Lower leg skin (tissue), 3 donors: Measurements from ENCODE around the gene NCOA1.

Experiments used
- POLR2A ChIP-seq, 2 donors: fragments of 450-650 bp; IDR thresholded peaks; one replicate each; pipeline ENCODE4 v1.6.1; 2016 to 2017; ENCODE audit warnings: antibody characterized with exemption in 2 of 2, mild to moderate bottlenecking in 1 of 2, moderate library complexity in 1 of 2
- TF ChIP-seq, protein P1 (sequence below), 3 donors: fragments of 450-650 bp; IDR thresholded peaks; one replicate each; pipeline ENCODE4 v1.5.1; 2016; ENCODE audit warnings: antibody characterized with exemption in 3 of 3, mild to moderate bottlenecking in 3 of 3, moderate library complexity in 2 of 3

DNA sequence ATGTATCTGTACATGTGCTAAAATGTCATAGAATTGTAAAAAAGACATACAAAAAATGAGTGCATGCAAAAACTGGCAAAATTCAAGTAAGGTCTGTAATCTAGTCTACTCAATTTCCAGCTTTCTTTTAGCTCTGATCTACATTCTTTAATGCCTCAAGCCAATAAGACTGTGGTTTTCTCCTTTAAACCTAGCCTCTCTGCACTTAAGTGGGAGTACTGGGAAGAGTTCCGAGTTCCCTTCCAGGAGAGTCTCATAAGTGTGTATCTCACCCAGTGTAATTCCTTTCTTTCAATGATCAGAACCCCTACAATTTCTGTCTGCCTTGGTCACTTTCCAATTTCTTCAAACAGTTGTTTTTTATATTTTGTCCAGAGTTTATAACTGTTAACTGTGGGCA is 152.0 kb downstream of the NCOA1 start:
- TF ChIP-seq, protein P1, sequence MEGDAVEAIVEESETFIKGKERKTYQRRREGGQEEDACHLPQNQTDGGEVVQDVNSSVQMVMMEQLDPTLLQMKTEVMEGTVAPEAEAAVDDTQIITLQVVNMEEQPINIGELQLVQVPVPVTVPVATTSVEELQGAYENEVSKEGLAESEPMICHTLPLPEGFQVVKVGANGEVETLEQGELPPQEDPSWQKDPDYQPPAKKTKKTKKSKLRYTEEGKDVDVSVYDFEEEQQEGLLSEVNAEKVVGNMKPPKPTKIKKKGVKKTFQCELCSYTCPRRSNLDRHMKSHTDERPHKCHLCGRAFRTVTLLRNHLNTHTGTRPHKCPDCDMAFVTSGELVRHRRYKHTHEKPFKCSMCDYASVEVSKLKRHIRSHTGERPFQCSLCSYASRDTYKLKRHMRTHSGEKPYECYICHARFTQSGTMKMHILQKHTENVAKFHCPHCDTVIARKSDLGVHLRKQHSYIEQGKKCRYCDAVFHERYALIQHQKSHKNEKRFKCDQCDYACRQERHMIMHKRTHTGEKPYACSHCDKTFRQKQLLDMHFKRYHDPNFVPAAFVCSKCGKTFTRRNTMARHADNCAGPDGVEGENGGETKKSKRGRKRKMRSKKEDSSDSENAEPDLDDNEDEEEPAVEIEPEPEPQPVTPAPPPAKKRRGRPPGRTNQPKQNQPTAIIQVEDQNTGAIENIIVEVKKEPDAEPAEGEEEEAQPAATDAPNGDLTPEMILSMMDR (IDR thresholded peaks at IDR 0.05), result no peak
- TF ChIP-seq POLR2A (IDR thresholded peaks at IDR 0.05), result no peak
